Liver (tissue), 3 donors: ENCODE measurements around the gene CSNK2A3.

Source experiments
- RAD21 ChIP-seq, 2 donors: IDR thresholded peaks; 2 replicates each; pipeline ENCODE4 v1.6.1; 2016; ENCODE audit warnings: antibody characterized with exemption in 2 of 2, mild to moderate bottlenecking in 2 of 2
- REST ChIP-seq: IDR thresholded peaks from 2 replicates; pipeline ENCODE4 v1.6.1; 2016; ENCODE audit warnings: antibody characterized with exemption, mild to moderate bottlenecking
- RXRA ChIP-seq, 2 donors: IDR thresholded peaks; 2 replicates each; pipeline ENCODE4 v1.6.1; 2017 to 2018; ENCODE audit warnings: antibody characterized with exemption in 2 of 2, mild to moderate bottlenecking in 1 of 2
- TAF1 ChIP-seq: conservative IDR thresholded peaks from 2 replicates; pipeline ENCODE4 v1.6.1; 2016; ENCODE audit warnings: antibody characterized with exemption, mild to moderate bottlenecking
- TF ChIP-seq, protein P1 (sequence below): IDR thresholded peaks from 2 replicates; pipeline ENCODE4 v1.6.1; 2016; ENCODE audit warnings: antibody characterized with exemption
- TF ChIP-seq, protein P2 (sequence below): fragments of 150-350 bp; IDR thresholded peaks from 2 replicates; pipeline ENCODE4 v1.5.1; 2017; ENCODE audit warnings: improper control_type of control experiment, low read depth, low read length; ENCODE audit not compliant: missing input control
- donor health status: healthy.
- donor health status: healthy.

GRCh38 chr11:11374358-11375148 lies 21.5 kb upstream of the CSNK2A3 start:
- TF ChIP-seq, protein P1, sequence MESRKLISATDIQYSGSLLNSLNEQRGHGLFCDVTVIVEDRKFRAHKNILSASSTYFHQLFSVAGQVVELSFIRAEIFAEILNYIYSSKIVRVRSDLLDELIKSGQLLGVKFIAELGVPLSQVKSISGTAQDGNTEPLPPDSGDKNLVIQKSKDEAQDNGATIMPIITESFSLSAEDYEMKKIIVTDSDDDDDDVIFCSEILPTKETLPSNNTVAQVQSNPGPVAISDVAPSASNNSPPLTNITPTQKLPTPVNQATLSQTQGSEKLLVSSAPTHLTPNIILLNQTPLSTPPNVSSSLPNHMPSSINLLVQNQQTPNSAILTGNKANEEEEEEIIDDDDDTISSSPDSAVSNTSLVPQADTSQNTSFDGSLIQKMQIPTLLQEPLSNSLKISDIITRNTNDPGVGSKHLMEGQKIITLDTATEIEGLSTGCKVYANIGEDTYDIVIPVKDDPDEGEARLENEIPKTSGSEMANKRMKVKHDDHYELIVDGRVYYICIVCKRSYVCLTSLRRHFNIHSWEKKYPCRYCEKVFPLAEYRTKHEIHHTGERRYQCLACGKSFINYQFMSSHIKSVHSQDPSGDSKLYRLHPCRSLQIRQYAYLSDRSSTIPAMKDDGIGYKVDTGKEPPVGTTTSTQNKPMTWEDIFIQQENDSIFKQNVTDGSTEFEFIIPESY, result no peak
- TF ChIP-seq, protein P2, sequence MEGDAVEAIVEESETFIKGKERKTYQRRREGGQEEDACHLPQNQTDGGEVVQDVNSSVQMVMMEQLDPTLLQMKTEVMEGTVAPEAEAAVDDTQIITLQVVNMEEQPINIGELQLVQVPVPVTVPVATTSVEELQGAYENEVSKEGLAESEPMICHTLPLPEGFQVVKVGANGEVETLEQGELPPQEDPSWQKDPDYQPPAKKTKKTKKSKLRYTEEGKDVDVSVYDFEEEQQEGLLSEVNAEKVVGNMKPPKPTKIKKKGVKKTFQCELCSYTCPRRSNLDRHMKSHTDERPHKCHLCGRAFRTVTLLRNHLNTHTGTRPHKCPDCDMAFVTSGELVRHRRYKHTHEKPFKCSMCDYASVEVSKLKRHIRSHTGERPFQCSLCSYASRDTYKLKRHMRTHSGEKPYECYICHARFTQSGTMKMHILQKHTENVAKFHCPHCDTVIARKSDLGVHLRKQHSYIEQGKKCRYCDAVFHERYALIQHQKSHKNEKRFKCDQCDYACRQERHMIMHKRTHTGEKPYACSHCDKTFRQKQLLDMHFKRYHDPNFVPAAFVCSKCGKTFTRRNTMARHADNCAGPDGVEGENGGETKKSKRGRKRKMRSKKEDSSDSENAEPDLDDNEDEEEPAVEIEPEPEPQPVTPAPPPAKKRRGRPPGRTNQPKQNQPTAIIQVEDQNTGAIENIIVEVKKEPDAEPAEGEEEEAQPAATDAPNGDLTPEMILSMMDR, result no peak
- TF ChIP-seq TAF1 (no peak), RXRA (IDR thresholded peaks at IDR 0.05) (peak; percentile 37 to 69), REST (peak; percentile 80), RAD21 (IDR thresholded peaks at IDR 0.05) (peak; percentile 30 to 38)
